Activated T-helper 1 cell treated with Interleukin-2 at 50 U/mL for 16 hours (primary cell): ENCODE data around the gene ALPL.
"Not testable (repeated sequence)": the region's sequence is repeated elsewhere in the genome, so short reads cannot be mapped to it uniquely, and the experiment has no call there.

Experiments used
- DNase-seq: peaks from one replicate; pipeline ENCODE4 v3.0.0-alpha.2; 2020; ENCODE audit warnings: low read depth

The ALPL gene

GRCh38 chr1:21507511-21508270 is 1.5 kb upstream of the ALPL start:
- DNase-seq = no peak

DNA sequence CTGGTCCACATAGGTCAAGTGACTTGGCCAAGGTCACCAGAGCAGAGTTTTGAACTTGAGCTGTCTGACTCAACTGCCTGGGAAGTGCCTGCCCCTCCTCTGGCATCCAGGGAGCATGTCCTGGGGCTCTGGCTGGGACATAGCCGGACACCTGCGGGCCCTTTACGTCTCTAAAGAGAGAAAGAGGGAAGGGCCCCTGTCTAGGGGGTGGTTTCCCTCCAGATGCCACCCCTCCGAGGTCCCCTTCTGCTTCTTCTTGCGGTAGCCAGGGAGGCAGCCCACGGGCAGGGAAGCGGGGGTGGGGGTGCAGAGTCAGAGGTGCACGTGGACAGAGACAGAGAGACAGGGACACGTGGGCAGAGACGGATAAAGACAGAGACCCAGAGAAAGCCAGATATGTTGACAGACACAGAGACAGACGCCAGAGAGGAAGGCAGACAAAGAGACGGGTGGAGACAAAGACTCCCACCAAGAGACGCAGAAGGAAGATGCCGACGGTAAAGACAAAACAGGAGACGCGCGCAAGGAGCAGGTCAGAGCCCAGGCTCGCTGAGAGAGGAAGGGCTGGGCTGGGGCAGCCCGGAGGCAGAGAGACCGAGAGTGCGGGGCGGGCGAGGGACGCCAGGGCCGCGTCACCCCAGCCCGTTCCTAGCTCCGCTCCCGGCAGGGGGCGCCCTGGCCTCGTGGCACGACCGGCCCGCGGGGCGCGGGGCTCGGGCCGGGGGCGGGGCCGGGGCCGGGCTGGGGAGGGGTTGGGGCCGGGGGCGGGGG is 458 bp upstream of the ALPL start:
- DNase-seq = peak; percentile 37

DNA sequence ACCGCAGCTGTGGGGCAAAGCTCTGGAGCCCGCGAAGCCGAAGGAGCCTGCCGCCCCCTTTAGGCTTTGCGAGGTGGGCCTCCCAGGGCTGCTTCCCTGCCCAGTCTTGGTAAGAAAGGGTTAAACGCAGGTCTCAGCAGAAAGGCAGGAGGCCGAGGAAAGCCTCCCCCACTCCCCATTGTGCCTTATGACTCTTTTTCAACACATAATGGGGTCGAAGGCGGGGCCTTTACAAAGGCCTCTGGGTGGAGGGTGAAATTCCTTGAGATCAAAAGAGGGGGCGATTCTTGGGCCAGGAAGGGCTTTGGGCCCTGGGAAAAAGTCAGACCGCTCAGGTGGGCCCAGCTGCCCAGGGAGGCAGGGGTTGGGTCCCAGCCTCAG is 880 bp downstream of the ALPL start:
- DNase-seq = no peak

DNA sequence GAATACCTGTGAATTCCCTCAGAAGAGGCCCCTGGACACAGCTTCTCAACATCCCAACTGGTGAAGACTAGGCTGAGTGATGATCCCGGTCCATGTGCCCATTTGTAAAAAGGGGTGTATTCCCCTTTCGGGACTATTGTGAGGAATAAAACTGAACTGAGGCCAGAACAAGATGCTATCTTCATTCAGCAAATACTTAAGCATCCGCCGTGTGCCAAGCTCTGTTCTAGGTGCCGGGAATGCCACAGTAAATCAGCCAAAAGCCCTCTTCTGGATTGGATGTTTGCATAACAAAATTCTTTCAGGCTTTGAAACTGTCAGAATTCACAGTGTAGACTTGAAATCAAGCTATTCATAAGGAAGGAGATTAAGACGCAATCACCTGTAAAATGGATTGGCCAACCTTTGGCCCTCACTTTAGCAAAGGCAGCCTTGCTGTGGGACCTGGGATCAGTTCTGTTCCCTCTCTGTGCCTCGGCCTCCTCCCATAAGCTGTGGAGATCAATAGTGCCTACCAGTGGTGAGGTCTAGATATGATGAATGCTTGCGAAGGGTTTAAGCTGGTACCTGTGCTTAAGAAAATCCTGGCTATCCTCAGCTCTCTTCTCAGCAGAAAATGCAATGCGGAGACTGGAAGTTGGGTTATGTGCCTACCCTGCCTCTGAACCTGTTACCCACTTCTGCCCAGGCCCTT is 1.8 kb downstream of the ALPL start:
- no peak for DNase-seq

DNA sequence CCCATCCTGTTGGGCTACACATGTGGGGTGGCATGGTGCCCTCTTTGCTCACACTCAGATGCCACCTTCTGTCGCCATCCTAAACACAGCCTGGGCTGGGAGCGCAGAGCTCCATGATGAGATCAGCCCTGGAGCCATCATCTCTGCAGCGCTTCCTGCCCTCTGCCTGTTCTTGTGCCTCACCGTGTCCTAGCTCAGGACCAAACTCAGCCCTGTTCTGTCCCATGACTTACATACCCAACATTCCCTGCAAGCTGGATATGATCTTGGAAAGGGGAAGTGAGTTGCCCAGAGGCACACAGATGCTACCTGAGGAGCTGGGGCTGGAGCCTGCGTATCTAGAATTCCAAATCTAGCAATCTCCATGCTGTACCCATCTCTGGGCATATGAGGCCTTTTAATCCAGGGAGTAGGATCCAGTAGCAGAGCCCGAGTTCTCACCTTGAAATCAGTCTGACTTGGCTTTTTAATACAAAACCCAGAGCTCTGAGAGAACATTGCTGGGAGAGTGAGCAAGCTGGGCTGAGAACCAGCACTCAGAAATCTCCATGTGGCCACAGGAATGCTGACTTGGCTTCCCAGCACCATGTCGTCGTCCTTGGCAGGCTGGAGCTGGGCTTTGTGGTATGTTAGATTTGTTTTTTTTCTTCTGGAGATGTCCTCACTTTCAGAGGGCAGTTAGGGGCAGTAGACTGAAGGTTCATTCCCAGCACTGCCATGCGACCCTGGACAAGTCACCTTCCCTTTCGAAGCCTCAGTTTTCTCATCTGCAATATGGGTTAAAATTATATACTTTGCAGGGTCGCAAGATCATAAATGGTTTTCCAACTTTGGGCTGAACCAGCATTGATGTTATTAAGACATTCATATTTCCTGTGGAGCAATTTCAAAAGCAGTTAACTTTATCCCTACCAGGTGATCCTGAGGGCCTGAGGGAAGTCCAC is 2.6 kb downstream of the ALPL start:
- no peak for DNase-seq

DNA sequence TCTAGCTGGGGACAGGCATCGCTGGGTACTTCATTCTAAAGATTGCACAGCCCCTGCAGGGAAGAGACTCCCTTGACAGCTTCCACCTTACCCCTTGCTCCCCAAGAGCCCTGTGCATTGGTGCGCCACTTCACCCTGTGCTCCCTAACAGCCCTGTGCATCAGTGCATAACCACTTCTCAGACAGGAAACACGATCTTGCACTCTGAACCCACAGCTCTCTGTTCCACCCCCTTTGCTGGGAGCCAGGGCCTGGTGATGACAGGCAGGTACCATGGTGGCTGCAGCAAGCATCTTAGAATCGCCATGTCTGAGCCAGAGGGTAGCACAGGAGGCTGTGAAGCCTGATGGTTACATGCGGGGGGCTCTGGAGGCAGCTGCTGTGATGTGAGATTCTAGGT is 5.0 kb downstream of the ALPL start:
- DNase-seq = no peak

DNA sequence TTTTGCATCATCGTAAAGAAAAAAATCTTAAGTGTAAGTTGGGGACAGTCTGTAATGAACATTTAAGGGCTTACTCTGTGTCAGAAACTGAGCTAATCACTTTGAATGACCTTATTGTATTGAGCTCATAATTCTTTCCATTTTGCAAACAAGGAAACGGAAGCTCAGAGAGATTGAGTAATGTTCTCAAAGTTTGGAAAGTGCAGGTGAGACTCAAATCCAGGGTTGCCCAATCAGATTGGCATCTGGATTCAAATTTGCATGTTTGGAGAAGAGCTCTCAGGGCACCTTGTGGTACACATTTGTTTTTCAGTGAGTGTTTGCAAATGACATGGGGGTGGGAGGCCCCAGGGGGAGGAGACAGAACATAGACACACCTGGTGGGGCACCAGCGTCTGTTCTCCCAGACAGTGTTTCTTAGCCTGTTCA is 8.0 kb downstream of the ALPL start:
- DNase-seq = no peak

- no peak for DNase-seq
Measured at GRCh38 chr1:21517660-21518480, 8.6 kb downstream of the ALPL start.

- no peak for DNase-seq
Measured at GRCh38 chr1:21518774-21519455, 9.7 kb downstream of the ALPL start.

GRCh38 chr1:21519486-21520070 is 10.4 kb downstream of the ALPL start:
- DNase-seq = not testable (repeated sequence)

DNA sequence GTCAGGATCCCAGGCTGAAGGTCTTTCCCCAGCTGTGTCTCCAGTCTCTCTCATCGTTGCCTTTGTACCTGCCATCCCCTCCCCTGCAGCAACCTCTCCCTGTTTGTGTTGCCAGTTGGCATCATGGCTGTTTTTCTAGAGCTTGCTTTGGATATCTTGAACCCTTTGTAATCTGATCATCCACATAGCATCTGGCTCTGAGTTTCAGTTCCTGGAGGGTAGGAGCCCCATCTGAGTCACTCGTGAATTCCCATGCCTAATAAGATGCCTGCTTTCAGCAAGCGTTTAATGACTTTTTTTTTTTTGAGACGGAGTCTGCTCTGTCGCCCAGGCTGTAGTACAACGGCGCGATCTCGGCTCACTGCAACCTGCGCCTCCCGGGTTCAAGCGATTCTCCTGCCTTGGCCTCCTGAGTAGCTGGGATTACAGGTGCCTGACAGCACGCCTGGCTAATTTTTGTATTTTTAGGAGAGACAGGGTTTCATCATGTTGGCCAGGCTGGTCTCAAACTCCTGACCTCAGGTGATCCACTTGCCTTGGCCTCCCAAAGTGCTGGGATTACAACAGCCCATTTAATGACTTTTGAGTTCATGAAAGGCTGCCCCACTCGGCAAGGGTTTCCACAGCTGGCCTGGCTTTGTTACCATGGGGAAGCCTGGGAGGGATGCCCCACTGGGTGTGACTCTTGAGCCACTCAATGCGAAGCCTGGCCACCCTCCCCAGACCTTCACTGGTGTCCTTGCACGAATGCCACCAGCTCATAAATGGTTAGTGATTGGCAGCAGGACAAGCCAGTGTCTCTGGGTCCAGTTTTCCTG is 11.9 kb downstream of the ALPL start:
- no peak for DNase-seq

DNA sequence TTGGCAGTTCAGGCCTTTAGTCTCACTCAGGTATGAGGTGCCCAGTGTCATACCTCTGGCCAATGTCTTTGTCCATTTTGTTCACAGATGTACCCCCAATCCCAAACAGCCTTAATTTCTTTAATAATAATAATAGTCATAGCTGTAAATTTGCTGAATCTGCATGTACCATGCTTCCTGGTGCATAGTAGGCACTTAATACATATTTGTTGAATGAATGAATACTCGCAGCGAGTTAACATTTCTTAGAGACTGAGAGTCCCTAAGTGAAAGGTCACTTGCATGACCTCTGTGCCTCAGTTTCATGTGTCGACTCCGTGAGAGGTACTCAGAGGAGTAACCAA is 12.5 kb downstream of the ALPL start:
- no peak for DNase-seq

- DNase-seq = no peak
Measured at GRCh38 chr1:21522525-21523038, 13.4 kb downstream of the ALPL start.

- DNase-seq = no peak
Measured at GRCh38 chr1:21523297-21523813, 14.1 kb downstream of the ALPL start.

DNA sequence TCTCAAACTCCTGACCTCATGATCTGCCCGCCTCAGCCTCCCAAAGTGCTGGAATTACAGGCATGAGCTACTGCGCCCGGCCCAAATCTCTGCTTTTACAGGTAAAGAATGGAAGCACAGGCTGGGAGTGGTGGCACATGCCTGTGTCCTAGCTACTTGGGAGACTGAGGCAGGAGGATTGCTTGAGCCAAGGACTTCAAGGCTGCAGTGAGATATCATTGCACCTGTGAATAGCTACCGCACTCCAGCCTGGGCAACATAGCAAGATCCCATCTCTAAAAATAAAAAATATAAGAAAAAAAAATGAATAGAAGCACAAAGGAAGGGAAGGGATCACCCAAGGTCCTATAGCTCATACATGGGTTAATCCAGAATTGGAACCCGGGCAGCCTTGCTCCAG is 15.0 kb downstream of the ALPL start:
- no peak for DNase-seq

DNA sequence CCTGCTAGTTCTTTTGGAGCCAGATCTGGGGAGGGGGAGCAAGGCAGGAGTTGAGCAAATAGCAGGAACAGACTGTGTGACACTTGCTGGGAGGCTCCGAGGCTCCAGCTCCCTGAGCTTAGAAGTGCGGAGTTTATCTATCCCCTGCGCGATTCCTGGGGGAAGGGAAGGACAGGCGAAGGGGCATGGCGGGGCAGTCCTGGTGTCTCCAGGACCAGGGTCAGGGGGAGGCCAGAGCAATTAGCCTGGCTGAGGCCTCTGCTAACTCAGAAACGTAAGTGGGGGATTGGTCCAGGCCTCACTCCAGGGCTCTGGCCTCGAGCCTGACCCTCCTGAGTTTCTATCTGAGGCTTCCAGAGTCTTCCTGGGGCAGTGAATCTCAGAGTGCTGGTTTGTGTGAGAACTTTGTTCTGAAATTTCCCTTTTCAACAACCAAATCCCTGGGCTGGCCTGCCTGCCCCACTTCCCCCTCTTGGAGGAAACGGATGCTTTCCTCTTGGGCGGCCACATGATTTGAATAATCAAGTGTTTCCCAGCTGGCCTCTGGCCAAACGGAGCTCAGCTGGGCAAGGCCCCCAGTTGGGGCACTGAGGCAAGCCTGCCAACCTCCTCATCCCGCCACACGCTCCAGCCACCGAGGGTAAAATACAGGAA is 15.6 kb downstream of the ALPL start:
- no peak for DNase-seq

DNA sequence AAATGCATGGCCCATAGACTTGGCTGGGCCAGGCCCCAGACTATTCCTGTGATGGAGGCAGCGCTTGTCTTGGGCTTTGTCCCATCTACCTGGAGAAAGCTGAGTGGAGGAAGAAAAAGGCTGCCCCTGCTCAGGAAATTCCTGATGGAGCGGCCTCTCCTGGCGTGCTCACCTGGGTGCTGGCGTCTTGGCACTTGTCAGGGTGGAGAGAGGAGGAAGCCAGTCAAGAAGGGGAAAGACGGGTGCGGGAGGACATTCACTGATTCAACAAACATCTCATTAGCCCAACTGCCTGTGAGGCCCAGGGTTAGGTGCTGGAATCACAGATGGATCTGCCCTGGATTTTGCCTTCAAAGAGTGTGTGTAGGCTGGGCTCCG is 16.1 kb downstream of the ALPL start:
- DNase-seq = no peak

- no peak for DNase-seq
Measured at GRCh38 chr1:21526441-21526840, 17.2 kb downstream of the ALPL start.
